HFFc6 (cell line): ENCODE results near the gene RGS14. TPM values are rescaled to one million over a fixed set of nuclear protein-coding genes. Genes with fewer than 3 reads are reported as not detected.
"Not testable (repeated sequence)": the region's sequence is repeated elsewhere in the genome, so short reads cannot be mapped to it uniquely, and the experiment has no call there.

Experiments
- DNase-seq: peaks from one replicate; pipeline ENCODE4 v3.0.0-alpha.2; 2018
- H3K27ac Mint-ChIP-seq: 2 replicates; pipeline ENCODE4 v1.8.0; 2020; ENCODE audit warnings: mild to moderate bottlenecking, mixed read lengths
- H3K27me3 Mint-ChIP-seq: 2 replicates; pipeline ENCODE4 v1.8.0; 2021; ENCODE audit warnings: mild to moderate bottlenecking, moderate library complexity, mixed read lengths; ENCODE audit not compliant: insufficient read depth
- H3K36me3 Mint-ChIP-seq: 2 replicates; pipeline ENCODE4 v1.8.0; 2021; ENCODE audit warnings: low read depth, mixed read lengths
- H3K4me1 Mint-ChIP-seq: 2 replicates; pipeline ENCODE4 v1.8.0; 2020; ENCODE audit warnings: low read depth, mixed read lengths
- H3K4me3 Mint-ChIP-seq: 2 replicates; pipeline ENCODE4 v1.8.0; 2020; ENCODE audit warnings: mild to moderate bottlenecking, moderate library complexity, mixed read lengths
- H3K9me3 Mint-ChIP-seq: 2 replicates; pipeline ENCODE4 v1.8.0; 2020; ENCODE audit warnings: mild to moderate bottlenecking, mixed read lengths
- total RNA-seq, 6 experiments: library from RNA; stranded (reverse); fragmentation: NEBNext Ultra II Directional; extraction: Animal tissue kit (Norgen Biotek cat#: 25700); gene quantifications; 2 replicates in 1 of 6; 3 replicates in 5 of 6; pipeline ENCODE4 v1.2.3, GENCODE V29; 2021
- TF ChIP-seq, protein P1 (sequence below): fragments of 200-600 bp; sonication (generic); IDR thresholded peaks from 2 replicates; pipeline ENCODE4 v1.5.0; 2021; ENCODE audit warnings: antibody characterized with exemption, mild to moderate bottlenecking

RGS14 gene
- total RNA-seq, 6 experiments from 2014 or later = 1.0 to 2.2 (median 1.2) TPM

DNA sequence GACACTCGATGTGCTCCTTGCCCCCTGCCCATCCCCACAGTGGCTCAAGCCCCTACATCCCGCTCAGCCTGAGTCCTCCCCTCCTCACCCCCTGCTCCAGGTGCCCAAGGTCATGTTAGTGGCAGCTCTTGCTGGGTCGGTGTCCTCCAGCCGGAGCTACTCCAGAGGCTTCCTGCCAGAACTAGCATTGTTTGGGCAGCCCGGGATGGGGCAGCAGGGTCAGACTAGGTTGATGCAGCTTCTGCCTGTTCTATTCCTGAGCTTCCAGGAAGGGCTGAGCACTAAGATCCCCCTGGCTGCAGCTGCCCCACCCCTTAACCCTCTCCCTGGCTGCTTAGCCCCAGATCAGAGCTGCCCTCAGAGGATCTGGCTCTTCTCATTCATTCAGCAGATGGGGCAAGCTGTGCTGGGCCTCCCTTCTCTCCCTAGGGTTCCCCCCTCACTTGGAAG lies 671 bp downstream of the RGS14 start:
- H3K9me3 Mint-ChIP-seq = no peaks in the 10 kb centered on the region
- peaks cover 26% of the 10 kb centered on the region for H3K27me3 Mint-ChIP-seq
- TF ChIP-seq, protein P1, sequence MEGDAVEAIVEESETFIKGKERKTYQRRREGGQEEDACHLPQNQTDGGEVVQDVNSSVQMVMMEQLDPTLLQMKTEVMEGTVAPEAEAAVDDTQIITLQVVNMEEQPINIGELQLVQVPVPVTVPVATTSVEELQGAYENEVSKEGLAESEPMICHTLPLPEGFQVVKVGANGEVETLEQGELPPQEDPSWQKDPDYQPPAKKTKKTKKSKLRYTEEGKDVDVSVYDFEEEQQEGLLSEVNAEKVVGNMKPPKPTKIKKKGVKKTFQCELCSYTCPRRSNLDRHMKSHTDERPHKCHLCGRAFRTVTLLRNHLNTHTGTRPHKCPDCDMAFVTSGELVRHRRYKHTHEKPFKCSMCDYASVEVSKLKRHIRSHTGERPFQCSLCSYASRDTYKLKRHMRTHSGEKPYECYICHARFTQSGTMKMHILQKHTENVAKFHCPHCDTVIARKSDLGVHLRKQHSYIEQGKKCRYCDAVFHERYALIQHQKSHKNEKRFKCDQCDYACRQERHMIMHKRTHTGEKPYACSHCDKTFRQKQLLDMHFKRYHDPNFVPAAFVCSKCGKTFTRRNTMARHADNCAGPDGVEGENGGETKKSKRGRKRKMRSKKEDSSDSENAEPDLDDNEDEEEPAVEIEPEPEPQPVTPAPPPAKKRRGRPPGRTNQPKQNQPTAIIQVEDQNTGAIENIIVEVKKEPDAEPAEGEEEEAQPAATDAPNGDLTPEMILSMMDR = no peak
- H3K4me3 Mint-ChIP-seq = no peak overlapping the region
- no peak for DNase-seq
- H3K4me1 Mint-ChIP-seq = no peaks in the 10 kb centered on the region
- no peaks in the 10 kb centered on the region for H3K36me3 Mint-ChIP-seq
- H3K27ac Mint-ChIP-seq = no peak overlapping the region

DNA sequence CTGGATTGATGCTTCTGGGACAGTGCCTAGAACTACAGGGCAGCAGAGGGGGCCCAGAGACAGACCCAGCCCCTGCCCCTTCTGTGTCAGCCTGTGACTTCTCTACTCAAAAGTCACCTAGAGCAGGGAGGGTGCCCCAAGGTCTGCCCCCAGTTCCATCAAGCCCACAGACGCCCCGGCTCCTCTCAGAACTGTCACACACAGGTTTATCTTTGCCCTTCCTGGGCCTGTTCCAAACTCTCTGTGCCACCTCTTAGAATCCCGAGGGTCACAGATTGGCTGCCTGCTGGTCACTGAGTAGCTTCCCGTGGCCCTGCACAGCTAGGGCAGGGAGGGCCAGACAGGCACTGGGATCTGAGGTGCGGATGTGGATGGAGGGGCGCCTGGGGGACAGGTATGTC lies 1.7 kb downstream of the RGS14 start:
- Mint-ChIP-seq H3K36me3 (no peaks in the 10 kb centered on the region), H3K27me3 (peaks cover 26% of the 10 kb centered on the region), H3K9me3 (no peaks in the 10 kb centered on the region), H3K27ac (no peak overlapping the region), H3K4me3 (no peak overlapping the region), H3K4me1 (peaks cover 7% of the 10 kb centered on the region)
- DNase-seq = no peak
- TF ChIP-seq, protein P1 = no peak

DNA sequence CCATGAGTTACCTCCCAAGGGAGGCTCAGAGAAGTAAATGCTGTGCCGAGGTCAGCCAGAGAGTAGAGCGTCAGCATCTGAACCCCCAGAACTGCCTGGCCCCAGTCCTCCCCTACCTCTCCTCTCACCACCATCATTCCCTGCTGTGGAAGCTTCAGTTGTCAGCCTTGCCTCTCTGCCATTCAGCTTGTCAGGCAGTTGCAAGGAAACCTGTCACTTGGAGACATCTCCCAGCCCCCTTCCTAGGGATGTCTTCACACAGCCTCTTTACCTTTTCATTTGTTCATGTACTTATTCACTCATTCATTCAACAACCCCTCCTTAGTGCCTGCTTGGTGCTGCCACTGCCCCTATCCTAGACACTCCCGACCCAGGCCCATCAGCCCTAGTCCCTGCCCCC lies 2.1 kb downstream of the RGS14 start:
- DNase-seq = no peak
- TF ChIP-seq, protein P1 = no peak
- no peak overlapping the region for H3K4me3 Mint-ChIP-seq
- H3K36me3 Mint-ChIP-seq = no peaks in the 10 kb centered on the region
- H3K27me3 Mint-ChIP-seq = peaks cover 26% of the 10 kb centered on the region
- no peak overlapping the region for H3K27ac Mint-ChIP-seq
- H3K4me1 Mint-ChIP-seq = peaks cover 7% of the 10 kb centered on the region
- H3K9me3 Mint-ChIP-seq = no peaks in the 10 kb centered on the region

DNA sequence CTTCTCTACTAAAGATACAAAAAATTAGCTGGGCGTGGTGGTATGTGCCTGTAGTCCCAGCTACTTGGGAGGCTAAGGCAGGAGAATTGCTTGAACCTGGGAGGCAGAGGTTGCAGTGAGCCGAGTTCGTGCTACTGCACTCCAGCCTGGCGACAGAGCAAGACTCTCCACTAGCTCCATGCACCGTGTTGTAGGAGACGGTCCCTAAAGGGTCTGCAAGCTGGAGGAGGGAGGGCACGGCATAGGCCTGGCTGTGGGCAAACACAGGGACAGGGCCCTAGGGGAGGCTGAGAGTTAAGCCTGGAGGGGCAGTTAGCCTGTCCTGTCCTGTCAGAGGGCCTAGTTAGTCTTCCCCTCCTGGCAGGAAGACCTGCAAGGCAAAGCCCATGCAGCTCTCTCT lies 3.0 kb downstream of the RGS14 start:
- not testable (repeated sequence) for H3K4me1 Mint-ChIP-seq, H3K36me3 Mint-ChIP-seq

DNA sequence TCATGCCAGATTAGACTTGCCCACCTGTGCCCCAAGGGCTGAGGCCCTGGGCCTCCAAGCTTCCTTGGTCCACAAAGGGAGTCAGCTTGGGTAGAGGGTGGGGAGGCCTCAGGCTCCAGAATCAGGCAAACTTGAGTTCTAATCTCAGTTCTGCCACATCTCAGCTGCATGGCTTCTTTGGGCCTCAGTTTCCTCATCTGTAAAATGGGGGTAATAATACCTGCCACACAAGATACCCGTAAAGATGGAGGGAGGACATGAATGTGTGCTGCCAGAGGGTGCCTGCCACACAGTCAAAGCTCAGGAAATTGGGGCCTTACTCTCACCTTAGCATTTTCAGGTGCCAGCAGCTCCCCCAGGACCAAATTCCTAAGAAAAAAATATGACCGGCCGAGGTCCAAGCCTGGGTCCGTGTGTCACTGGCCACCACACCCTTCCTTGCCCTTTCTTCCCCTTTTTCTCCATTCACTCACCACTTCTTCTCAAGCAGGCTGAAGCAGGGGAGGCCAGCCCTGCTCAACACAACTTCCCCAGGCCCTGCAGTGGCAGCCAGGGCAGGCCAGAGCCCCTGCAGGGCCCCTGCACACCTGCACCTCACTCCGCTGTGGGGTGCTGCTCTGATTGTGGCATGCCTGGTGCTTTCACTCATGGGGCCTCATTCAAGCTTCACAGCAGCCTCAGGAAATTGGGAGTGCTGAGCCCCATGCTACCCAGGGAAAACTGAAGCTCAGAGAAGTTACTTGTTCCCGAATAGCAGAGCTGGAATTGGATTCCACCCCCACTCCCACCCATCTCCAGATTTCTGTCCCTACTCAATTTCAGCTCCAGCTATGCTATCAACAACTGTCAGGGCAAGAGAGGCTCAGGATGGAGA lies 3.9 kb downstream of the RGS14 start:
- H3K4me3 Mint-ChIP-seq = peak overlapping the region; percentile 42; the same call in 1 of the 2 replicates
- H3K27ac Mint-ChIP-seq = no peak overlapping the region
- no peak for DNase-seq

More for the DNA sequence above, 3.0 kb downstream of the RGS14 start:
- not testable (repeated sequence) for DNase-seq, H3K4me3 Mint-ChIP-seq, H3K9me3 Mint-ChIP-seq, H3K27ac Mint-ChIP-seq
- peaks cover 22% of the 10 kb centered on the region for H3K27me3 Mint-ChIP-seq

DNA sequence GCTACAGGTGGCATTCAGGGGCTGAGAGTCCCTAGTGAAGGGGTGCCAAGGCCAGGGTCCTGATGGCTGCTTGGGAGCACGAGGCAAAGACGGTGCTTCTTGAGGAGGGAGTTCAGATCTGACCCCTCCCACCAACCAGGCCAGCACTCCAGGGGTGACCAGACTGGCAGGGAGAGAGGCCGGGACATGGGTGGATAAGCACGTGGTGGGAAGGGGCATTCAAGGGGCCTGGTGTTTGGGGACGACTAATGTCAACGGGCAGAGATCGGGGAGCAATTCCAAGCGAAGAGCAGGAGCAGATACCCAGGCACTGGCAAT lies 4.5 kb downstream of the RGS14 start:
- H3K36me3 Mint-ChIP-seq = no peaks in the 10 kb centered on the region
- peaks cover 17% of the 10 kb centered on the region for H3K4me1 Mint-ChIP-seq
- peak overlapping the region; percentile 42; the same call in 1 of the 2 replicates for H3K4me3 Mint-ChIP-seq
- peaks cover 19% of the 10 kb centered on the region for H3K27me3 Mint-ChIP-seq
- no peaks in the 10 kb centered on the region for H3K9me3 Mint-ChIP-seq
- no peak for DNase-seq
- TF ChIP-seq, protein P1 = no peak
- no peak overlapping the region for H3K27ac Mint-ChIP-seq

More for the DNA sequence above, 3.9 kb downstream of the RGS14 start:
- peaks cover 13% of the 10 kb centered on the region for H3K4me1 Mint-ChIP-seq
- TF ChIP-seq, protein P1 = no peak
- H3K27me3 Mint-ChIP-seq = peaks cover 19% of the 10 kb centered on the region
- no peaks in the 10 kb centered on the region for H3K36me3 Mint-ChIP-seq
- H3K9me3 Mint-ChIP-seq = no peaks in the 10 kb centered on the region
